GM19240 (cell line): Measurements from ENCODE around the gene CPZ.
A peak's percentile ranks its signal among the peaks of the same experiment; 100 is the strongest.

Source experiments
- DNase-seq: peaks from one replicate; pipeline ENCODE4 v3.0.0; 2011; ENCODE audit warnings: low spot score; ENCODE audit not compliant: insufficient read length

Gene CPZ

GRCh38 chr4:8593264-8594096 is 915 bp downstream of the CPZ start:
- DNase-seq, result no peak

- DNase-seq, result peak; percentile 81
Measured at GRCh38 chr4:8594097-8595038, 1.8 kb downstream of the CPZ start.

- no peak for DNase-seq
Measured at GRCh38 chr4:8595237-8596087, 2.9 kb downstream of the CPZ start.

DNA sequence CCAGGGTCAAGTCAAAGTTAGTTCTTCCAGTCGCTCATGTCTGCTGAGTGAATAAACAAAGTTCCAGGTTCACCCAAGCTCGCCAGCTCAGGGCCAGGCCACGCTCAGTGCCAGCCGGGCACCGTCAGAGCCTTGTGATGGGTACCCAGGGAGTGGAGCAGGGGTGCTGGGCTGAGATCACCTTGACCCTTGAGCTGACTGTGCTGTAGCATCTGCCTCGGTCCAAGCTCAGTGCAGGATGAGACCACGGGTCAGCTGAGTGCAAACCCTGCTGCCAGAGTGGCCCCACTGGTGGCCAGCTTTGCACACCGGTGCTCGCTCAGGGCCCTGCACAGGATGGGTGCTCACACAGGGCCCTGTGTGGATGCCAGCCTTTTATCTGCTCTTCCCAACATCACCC is 4.3 kb downstream of the CPZ start:
- DNase-seq, result no peak

GRCh38 chr4:8597319-8597718 is 4.8 kb downstream of the CPZ start:
- no peak for DNase-seq

DNA sequence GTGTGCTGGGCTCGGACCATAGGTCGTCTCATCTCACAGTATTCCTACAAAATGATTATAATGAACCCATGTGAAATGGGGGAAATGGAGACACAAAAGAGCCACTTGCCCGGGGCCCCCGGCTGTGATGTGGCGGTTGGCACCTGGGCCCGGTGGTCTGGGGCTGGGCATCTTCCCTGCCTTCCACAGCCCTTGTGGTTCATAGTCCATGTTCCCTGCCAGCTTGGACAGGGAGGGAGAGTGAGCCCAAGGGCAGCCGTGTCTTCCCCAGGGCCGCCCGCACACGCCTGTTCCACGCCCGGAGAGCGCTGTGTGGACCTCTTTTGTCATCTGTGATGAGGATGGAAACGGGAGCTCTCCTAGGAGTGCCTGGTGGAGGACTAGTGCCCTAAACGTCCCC is 5.2 kb downstream of the CPZ start:
- DNase-seq, result no peak

- no peak for DNase-seq
Measured at GRCh38 chr4:8598391-8599090, 6.0 kb downstream of the CPZ start.

GRCh38 chr4:8599091-8599460 is 6.5 kb downstream of the CPZ start:
- DNase-seq, result no peak

GRCh38 chr4:8599657-8600056 is 7.1 kb downstream of the CPZ start:
- DNase-seq, result no peak

- DNase-seq, result no peak
Measured at GRCh38 chr4:8600266-8600665, 7.7 kb downstream of the CPZ start.

GRCh38 chr4:8600686-8601085 is 8.1 kb downstream of the CPZ start:
- no peak for DNase-seq

- DNase-seq, result no peak
Measured at GRCh38 chr4:8601086-8601485, 8.5 kb downstream of the CPZ start.

DNA sequence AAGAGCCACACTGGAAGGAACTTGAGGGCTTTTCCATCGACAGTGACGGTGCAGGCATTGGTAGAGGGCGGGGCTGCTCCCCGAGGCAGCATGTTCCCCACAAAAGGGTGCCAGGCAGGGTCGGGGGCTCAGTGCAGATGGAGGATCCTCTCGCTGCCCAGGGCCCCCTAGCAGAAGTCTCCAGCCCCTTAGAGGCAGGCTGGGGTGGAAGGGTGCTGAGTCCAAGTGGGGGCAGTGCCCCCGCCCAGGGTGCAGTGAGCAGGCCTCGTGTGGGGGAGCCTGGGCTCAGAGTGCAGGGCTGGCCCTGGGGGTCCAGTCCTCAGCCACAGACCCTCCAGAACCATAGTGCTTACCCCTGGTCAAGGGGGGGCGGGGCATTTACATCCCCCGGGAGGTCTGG is 9.0 kb downstream of the CPZ start:
- DNase-seq, result no peak

- DNase-seq, result no peak
Measured at GRCh38 chr4:8602686-8603430, 10.3 kb downstream of the CPZ start.

DNA sequence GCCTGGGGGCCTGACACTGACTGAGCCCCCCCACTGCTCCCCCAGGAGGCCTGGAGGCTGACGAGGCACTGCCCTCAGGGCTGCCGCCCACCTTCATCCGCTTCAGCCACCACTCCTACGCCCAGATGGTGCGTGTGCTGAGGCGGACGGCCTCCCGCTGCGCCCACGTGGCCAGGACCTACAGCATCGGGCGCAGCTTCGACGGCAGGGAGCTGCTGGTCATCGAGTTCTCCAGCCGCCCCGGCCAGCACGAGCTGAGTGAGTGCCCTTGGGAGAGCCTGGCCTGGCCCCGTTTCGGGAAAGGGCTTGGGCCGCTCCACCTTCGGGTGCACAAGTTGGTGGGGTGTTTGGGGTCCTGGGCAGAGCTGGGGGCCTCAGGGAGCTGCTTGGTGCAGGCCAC is 11.4 kb downstream of the CPZ start:
- DNase-seq, result no peak

DNA sequence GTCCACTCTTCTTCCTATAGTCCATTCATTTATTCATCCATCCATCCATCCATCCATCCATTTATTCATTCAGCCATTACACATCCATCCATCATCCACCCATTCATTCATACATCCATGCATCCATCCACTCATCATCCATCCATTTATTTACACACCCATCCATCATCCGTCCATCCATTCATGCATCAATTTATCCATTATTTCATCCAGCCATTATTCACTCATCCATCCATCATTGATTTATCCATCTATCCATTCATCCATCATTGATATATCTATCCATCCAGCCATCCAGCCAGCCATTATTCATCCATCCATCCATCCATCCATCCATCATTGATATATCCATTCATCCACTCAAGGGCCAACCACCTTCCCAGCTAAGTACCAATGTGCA is 12.7 kb downstream of the CPZ start:
- DNase-seq, result no peak

DNA sequence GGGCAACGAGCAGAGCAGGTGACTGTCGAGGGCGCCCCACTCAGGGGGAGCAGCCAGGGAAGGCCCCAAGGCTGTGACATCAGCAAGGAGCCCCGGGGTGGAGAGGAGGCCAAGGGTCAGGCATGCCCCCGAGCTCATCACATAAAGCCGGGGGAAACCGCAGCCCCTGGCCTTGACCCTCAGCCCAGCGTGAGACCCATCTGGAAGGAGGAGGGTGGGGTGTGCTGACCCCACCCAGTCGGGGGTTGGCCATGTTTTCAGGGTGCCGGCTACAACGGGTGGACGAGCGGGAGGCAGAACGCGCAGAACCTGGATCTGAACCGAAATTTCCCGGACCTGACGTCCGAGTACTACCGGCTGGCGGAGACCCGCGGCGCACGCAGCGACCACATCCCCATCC is 13.9 kb downstream of the CPZ start:
- DNase-seq, result no peak

DNA sequence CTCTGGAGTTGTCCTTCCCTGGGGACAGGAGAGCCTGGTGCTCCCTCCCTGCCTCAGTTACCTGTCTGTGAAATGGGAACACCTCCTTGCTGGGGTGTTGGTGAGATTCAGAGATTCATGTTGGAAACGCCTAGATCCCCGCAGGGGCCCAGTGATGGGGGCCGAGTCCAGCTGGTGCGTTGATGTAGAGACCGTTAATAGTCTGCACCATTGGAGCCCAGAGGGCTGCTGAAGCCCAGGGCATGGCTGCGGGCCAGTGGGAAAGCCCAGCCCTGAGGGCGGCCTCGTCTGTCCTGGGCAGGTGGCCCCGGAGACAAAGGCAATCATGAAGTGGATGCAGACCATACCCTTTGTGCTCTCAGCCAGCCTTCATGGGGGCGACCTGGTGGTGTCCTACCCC is 14.4 kb downstream of the CPZ start:
- DNase-seq, result no peak

DNA sequence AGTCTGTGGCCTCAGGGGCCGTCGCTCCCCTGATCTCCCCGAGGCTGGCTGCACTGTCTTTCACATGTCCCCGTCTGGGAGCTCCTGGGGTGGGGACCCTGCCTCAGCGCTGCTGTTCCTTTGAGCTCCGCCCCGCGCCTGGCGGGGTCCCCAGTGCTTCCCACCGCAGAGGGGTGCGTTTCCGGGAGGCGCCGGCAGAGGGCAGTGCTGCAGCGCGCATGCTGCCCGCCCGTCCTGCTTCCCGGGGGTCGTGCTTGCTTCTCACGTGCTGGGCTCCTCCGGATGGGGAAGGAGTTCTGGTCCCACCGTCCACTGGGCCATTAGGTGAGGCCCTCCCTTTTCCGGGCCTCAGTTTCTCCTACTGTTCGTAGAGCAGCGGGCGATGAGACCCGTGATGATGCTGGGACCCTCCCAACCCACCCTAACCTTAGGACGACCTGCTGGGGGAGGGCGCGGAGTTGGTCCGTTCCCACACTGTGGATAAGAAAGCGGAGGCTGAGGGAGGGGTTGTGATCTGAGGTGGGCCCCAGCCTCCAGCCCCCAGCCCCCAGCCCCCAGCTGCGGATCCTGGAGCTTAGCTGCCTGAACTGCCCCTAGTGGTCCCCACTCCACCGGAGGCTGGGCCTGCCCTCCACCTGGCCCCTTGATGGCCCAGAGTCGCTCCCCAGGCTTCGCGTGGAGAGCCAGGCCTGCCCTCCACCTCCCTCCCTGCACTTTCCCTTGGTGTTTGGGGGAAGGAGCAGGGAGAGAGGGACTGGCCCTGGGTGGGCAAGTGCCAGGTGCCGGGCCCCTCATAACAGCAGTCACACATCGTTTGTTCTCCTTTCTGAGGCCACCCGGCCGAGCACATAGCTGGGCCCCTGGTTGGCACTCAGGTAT is 15.3 kb downstream of the CPZ start:
- peak; percentile 59 for DNase-seq
